ENCODE measurements around the gene BACH2. TPM values are rescaled to one million over a fixed set of nuclear protein-coding genes. Genes with fewer than 3 reads are reported as not detected.
"Not testable (repeated sequence)": the region's sequence is repeated elsewhere in the genome, so short reads cannot be mapped to it uniquely, and the experiment has no call there.

Gene BACH2
- total RNA-seq, 2 donors from 2014 or later: 3.0 to 22.9 TPM

- Mint-ChIP-seq H3K9me3 (no peaks in the 10 kb centered on the region), H3K27me3 (no peaks in the 10 kb centered on the region), H3K36me3 (ENCODE audit: low read depth) (peaks cover 24% of the 10 kb centered on the region), H3K4me1 (no peaks in the 10 kb centered on the region), H3K27ac (no peak overlapping the region), H3K4me3 (no peak overlapping the region)
- ATAC-seq (replicated peaks): no peak
Observed at GRCh38 chr6:90209527-90209926, 87.1 kb downstream of the BACH2 start.

GRCh38 chr6:90208690-90209089, 88.0 kb downstream of the BACH2 start:
- not testable (repeated sequence) for H3K27ac Mint-ChIP-seq; H3K9me3 Mint-ChIP-seq; H3K4me3 Mint-ChIP-seq; H3K4me1 Mint-ChIP-seq; ATAC-seq (replicated peaks); H3K27me3 Mint-ChIP-seq
- peaks cover 32% of the 10 kb centered on the region for H3K36me3 Mint-ChIP-seq (ENCODE audit: low read depth)

GRCh38 chr6:90204327-90205056, 92.2 kb downstream of the BACH2 start:
- H3K9me3 Mint-ChIP-seq: peaks cover 3% of the 10 kb centered on the region
- peak; percentile 46 for ATAC-seq (replicated peaks)
- no peaks in the 10 kb centered on the region for H3K27me3 Mint-ChIP-seq
- H3K27ac Mint-ChIP-seq: no peak overlapping the region
- H3K4me3 Mint-ChIP-seq: no peak overlapping the region
- peaks cover 13% of the 10 kb centered on the region for H3K4me1 Mint-ChIP-seq
- H3K36me3 Mint-ChIP-seq (ENCODE audit: low read depth): peaks cover 50% of the 10 kb centered on the region

- H3K27ac Mint-ChIP-seq: no peak overlapping the region
- no peaks in the 10 kb centered on the region for H3K27me3 Mint-ChIP-seq
- no peak overlapping the region for H3K4me3 Mint-ChIP-seq
- ATAC-seq (replicated peaks): no peak
- peaks cover 59% of the 10 kb centered on the region for H3K36me3 Mint-ChIP-seq (ENCODE audit: low read depth)
- peaks cover 3% of the 10 kb centered on the region for H3K9me3 Mint-ChIP-seq
- peaks cover 13% of the 10 kb centered on the region for H3K4me1 Mint-ChIP-seq
Observed at GRCh38 chr6:90203672-90204071, 93.0 kb downstream of the BACH2 start.

- H3K27me3 Mint-ChIP-seq: no peaks in the 10 kb centered on the region
- H3K36me3 Mint-ChIP-seq (ENCODE audit: low read depth): peaks cover 67% of the 10 kb centered on the region
- peaks cover 13% of the 10 kb centered on the region for H3K4me1 Mint-ChIP-seq
- peaks cover 9% of the 10 kb centered on the region for H3K9me3 Mint-ChIP-seq
- peak; percentile 86 for ATAC-seq (replicated peaks)
- H3K4me3 Mint-ChIP-seq: peak overlapping the region; percentile 70
- H3K27ac Mint-ChIP-seq: peak overlapping the region; percentile 82
Observed at GRCh38 chr6:90202156-90202555, 94.5 kb downstream of the BACH2 start.

GRCh38 chr6:90199900-90200299, 96.7 kb downstream of the BACH2 start:
- Mint-ChIP-seq H3K27ac (no peak overlapping the region), H3K27me3 (no peaks in the 10 kb centered on the region), H3K9me3 (peaks cover 9% of the 10 kb centered on the region), H3K36me3 (ENCODE audit: low read depth) (peaks cover 53% of the 10 kb centered on the region), H3K4me1 (peaks cover 13% of the 10 kb centered on the region), H3K4me3 (no peak overlapping the region)
- ATAC-seq (replicated peaks): no peak

GRCh38 chr6:90198758-90199425, 97.8 kb downstream of the BACH2 start:
- no peak for ATAC-seq (replicated peaks)
- H3K9me3 Mint-ChIP-seq: peaks cover 9% of the 10 kb centered on the region
- H3K4me1 Mint-ChIP-seq: peaks cover 13% of the 10 kb centered on the region
- no peaks in the 10 kb centered on the region for H3K27me3 Mint-ChIP-seq
- no peak overlapping the region for H3K27ac Mint-ChIP-seq
- no peak overlapping the region for H3K4me3 Mint-ChIP-seq
- H3K36me3 Mint-ChIP-seq (ENCODE audit: low read depth): peaks cover 43% of the 10 kb centered on the region

- Mint-ChIP-seq H3K9me3 (peaks cover 9% of the 10 kb centered on the region), H3K4me1 (peaks cover 18% of the 10 kb centered on the region), H3K27ac (no peak overlapping the region), H3K27me3 (no peaks in the 10 kb centered on the region), H3K4me3 (no peak overlapping the region), H3K36me3 (ENCODE audit: low read depth) (peaks cover 46% of the 10 kb centered on the region)
- no peak for ATAC-seq (replicated peaks)
Observed at GRCh38 chr6:90197854-90198496, 98.7 kb downstream of the BACH2 start.

- no peak overlapping the region for H3K4me3 Mint-ChIP-seq
Observed at GRCh38 chr6:90195094-90195829, 101.4 kb downstream of the BACH2 start.

GRCh38 chr6:90194371-90194841, 102.2 kb downstream of the BACH2 start:
- no peak overlapping the region for H3K27ac Mint-ChIP-seq
- peak; percentile 48 for ATAC-seq (replicated peaks)
- no peaks in the 10 kb centered on the region for H3K27me3 Mint-ChIP-seq
- peak overlapping the region; percentile 7 for H3K4me3 Mint-ChIP-seq
- H3K9me3 Mint-ChIP-seq: peaks cover 6% of the 10 kb centered on the region
- H3K36me3 Mint-ChIP-seq (ENCODE audit: low read depth): peaks cover 34% of the 10 kb centered on the region
- H3K4me1 Mint-ChIP-seq: peaks cover 19% of the 10 kb centered on the region

More at GRCh38 chr6:90195094-90195829, 101.4 kb downstream of the BACH2 start:
- H3K27me3 Mint-ChIP-seq: no peaks in the 10 kb centered on the region
- no peak overlapping the region for H3K27ac Mint-ChIP-seq
- ATAC-seq (replicated peaks): no peak
- H3K4me1 Mint-ChIP-seq: peaks cover 19% of the 10 kb centered on the region
- H3K36me3 Mint-ChIP-seq (ENCODE audit: low read depth): peaks cover 38% of the 10 kb centered on the region
- peaks cover 6% of the 10 kb centered on the region for H3K9me3 Mint-ChIP-seq

GRCh38 chr6:90193359-90193758, 103.3 kb downstream of the BACH2 start:
- Mint-ChIP-seq H3K36me3 (ENCODE audit: low read depth) (peaks cover 23% of the 10 kb centered on the region), H3K4me1 (peaks cover 19% of the 10 kb centered on the region), H3K27ac (no peak overlapping the region), H3K4me3 (no peak overlapping the region), H3K27me3 (no peaks in the 10 kb centered on the region), H3K9me3 (peaks cover 4% of the 10 kb centered on the region)
- ATAC-seq (replicated peaks): no peak

GRCh38 chr6:90192857-90193256, 103.8 kb downstream of the BACH2 start:
- peaks cover 19% of the 10 kb centered on the region for H3K4me1 Mint-ChIP-seq
- no peak for ATAC-seq (replicated peaks)
- H3K36me3 Mint-ChIP-seq (ENCODE audit: low read depth): peaks cover 18% of the 10 kb centered on the region
- H3K4me3 Mint-ChIP-seq: no peak overlapping the region
- no peaks in the 10 kb centered on the region for H3K9me3 Mint-ChIP-seq
- H3K27me3 Mint-ChIP-seq: no peaks in the 10 kb centered on the region
- no peak overlapping the region for H3K27ac Mint-ChIP-seq

- H3K27ac Mint-ChIP-seq: no peak overlapping the region
- peaks cover 11% of the 10 kb centered on the region for H3K36me3 Mint-ChIP-seq (ENCODE audit: low read depth)
- H3K27me3 Mint-ChIP-seq: no peaks in the 10 kb centered on the region
- H3K9me3 Mint-ChIP-seq: no peaks in the 10 kb centered on the region
- peak overlapping the region; percentile 31 for H3K4me3 Mint-ChIP-seq
- peaks cover 19% of the 10 kb centered on the region for H3K4me1 Mint-ChIP-seq
- peak; percentile 82 for ATAC-seq (replicated peaks)
Observed at GRCh38 chr6:90190752-90191395, 105.8 kb downstream of the BACH2 start.

- Mint-ChIP-seq H3K4me3 (peak overlapping the region; percentile 31), H3K4me1 (peaks cover 19% of the 10 kb centered on the region), H3K27ac (no peak overlapping the region), H3K27me3 (no peaks in the 10 kb centered on the region), H3K9me3 (no peaks in the 10 kb centered on the region), H3K36me3 (ENCODE audit: low read depth) (peaks cover 11% of the 10 kb centered on the region)
- ATAC-seq (replicated peaks): no peak
Observed at GRCh38 chr6:90190131-90190530, 106.5 kb downstream of the BACH2 start.

Data from activated T-helper 17 cell treated with anti-CD3 and anti-CD28 coated beads, Interleukin-2, amount 50 U/mL, for 72 hours (primary cell).